ENCODE measurements around the gene CASTOR1.

GRCh38 chr22:30246814-30247376, 42.4 kb downstream of the CASTOR1 start:
- no peak for TF ChIP-seq CTCF (IDR thresholded peaks at IDR 0.05)
- TF ChIP-seq POLR2AphosphoS5 (IDR thresholded peaks at IDR 0.05) = no peak
- TF ChIP-seq POLR2A (IDR thresholded peaks at IDR 0.05) = no peak

All from upper lobe of left lung (tissue), 4 donors.